ENCODE data around the gene APOH. TPM values are rescaled to one million over a fixed set of nuclear protein-coding genes. Genes with fewer than 3 reads are reported as not detected.

The APOH gene
- total and polyA plus RNA-seq, 2 of the 13 experiments (the other 11 are each of a cell fraction or from before 2014, with no cell fraction given): 4,846 to 5,748 TPM

- 0 out of 2 replicates have a peak, but pooled peaks have one; percentile 3 for TF ChIP-seq ZBTB7B (CRISPR knock-in tag; IDR thresholded peaks at IDR 0.05)
- TF ChIP-seq NFIC (IDR thresholded peaks at IDR 0.05; ENCODE audit: low read length): peak; percentile 57
- TF ChIP-seq ZNF710 (CRISPR knock-in tag; IDR thresholded peaks at IDR 0.05; ENCODE audit: borderline replicate concordance): peak; percentile 61; the same call in 1 of the 2 replicates
- TF ChIP-seq NFKBIZ (CRISPR knock-in tag; IDR thresholded peaks at IDR 0.05): peak; percentile 52; the same call in 1 of the 2 replicates
- peak; percentile 43; the same call in 1 of the 2 replicates for TF ChIP-seq HIC2 (CRISPR knock-in tag; IDR thresholded peaks at IDR 0.05; ENCODE audit: low read depth)
- peak; percentile 46; the same call in 1 of the 2 replicates for TF ChIP-seq CREM (IDR thresholded peaks at IDR 0.05)
- no peak for TF ChIP-seq CREM (CRISPR knock-in tag; IDR thresholded peaks at IDR 0.05)
- TF ChIP-seq HDAC2 (CRISPR knock-in tag; IDR thresholded peaks at IDR 0.05): peak; percentile 80
- TF ChIP-seq HNF4G (IDR thresholded peaks at IDR 0.05; ENCODE audit: borderline replicate concordance, low read depth, low read length): peak; percentile 55; the same call in 1 of the 2 replicates
- TF ChIP-seq HNF4G (CRISPR knock-in tag; IDR thresholded peaks at IDR 0.05; ENCODE audit: borderline replicate concordance, low read depth): no peak
- 0 out of 2 replicates have a peak, but pooled peaks have one; percentile 20 for TF ChIP-seq MEF2D (CRISPR knock-in tag; IDR thresholded peaks at IDR 0.05)
- TF ChIP-seq ARID2 (CRISPR knock-in tag; IDR thresholded peaks at IDR 0.05; ENCODE audit: borderline replicate concordance): no peak
- peak; percentile 69; the same call in 1 of the 2 replicates for TF ChIP-seq NR2F2 (IDR thresholded peaks at IDR 0.05; ENCODE audit: borderline replicate concordance, low read depth)
- peak; percentile 80; the same call in 1 of the 2 replicates for TF ChIP-seq ZNF644 (CRISPR knock-in tag; IDR thresholded peaks at IDR 0.05; ENCODE audit: low read depth)
- TF ChIP-seq, protein P1, sequence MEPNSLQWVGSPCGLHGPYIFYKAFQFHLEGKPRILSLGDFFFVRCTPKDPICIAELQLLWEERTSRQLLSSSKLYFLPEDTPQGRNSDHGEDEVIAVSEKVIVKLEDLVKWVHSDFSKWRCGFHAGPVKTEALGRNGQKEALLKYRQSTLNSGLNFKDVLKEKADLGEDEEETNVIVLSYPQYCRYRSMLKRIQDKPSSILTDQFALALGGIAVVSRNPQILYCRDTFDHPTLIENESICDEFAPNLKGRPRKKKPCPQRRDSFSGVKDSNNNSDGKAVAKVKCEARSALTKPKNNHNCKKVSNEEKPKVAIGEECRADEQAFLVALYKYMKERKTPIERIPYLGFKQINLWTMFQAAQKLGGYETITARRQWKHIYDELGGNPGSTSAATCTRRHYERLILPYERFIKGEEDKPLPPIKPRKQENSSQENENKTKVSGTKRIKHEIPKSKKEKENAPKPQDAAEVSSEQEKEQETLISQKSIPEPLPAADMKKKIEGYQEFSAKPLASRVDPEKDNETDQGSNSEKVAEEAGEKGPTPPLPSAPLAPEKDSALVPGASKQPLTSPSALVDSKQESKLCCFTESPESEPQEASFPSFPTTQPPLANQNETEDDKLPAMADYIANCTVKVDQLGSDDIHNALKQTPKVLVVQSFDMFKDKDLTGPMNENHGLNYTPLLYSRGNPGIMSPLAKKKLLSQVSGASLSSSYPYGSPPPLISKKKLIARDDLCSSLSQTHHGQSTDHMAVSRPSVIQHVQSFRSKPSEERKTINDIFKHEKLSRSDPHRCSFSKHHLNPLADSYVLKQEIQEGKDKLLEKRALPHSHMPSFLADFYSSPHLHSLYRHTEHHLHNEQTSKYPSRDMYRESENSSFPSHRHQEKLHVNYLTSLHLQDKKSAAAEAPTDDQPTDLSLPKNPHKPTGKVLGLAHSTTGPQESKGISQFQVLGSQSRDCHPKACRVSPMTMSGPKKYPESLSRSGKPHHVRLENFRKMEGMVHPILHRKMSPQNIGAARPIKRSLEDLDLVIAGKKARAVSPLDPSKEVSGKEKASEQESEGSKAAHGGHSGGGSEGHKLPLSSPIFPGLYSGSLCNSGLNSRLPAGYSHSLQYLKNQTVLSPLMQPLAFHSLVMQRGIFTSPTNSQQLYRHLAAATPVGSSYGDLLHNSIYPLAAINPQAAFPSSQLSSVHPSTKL (CRISPR knock-in tag; IDR thresholded peaks at IDR 0.05): peak; percentile 86
- peak; percentile 36 for TF ChIP-seq XRCC5 (optimal IDR thresholded peaks at IDR 0.05; ENCODE audit: low read length)
- TF ChIP-seq FOSL2 (CRISPR knock-in tag; IDR thresholded peaks at IDR 0.05): peak; percentile 78
- peak; percentile 39; the same call in 1 of the 2 replicates for TF ChIP-seq TBX3 (IDR thresholded peaks at IDR 0.05; ENCODE audit: borderline replicate concordance)
- 0 out of 2 replicates have a peak, but pooled peaks have one; percentile 26 for TF ChIP-seq TSC22D2 (CRISPR knock-in tag; IDR thresholded peaks at IDR 0.05; ENCODE audit: borderline replicate concordance)
- TF ChIP-seq THAP11 (CRISPR knock-in tag; IDR thresholded peaks at IDR 0.05): peak; percentile 49; the same call in 1 of the 2 replicates
- peak; percentile 90 for TF ChIP-seq SALL1 (CRISPR knock-in tag; IDR thresholded peaks at IDR 0.05)
- TF ChIP-seq RXRB (CRISPR knock-in tag; IDR thresholded peaks at IDR 0.05; ENCODE audit: borderline replicate concordance): peak; percentile 65
These were observed 4.0 kb upstream of the APOH start (continued) for GRCh38 chr17:66233023-66233753.

All from HepG2 (cell line).